Activated CD4-positive, alpha-beta T cell treated with anti-CD3 and anti-CD28 coated beads, Interleukin-2, amount 10 ng/mL, durations not matched to agents 7 days and 5 days (primary cell): Measurements from ENCODE around the gene WDR70. TPM values are rescaled to one million over a fixed set of nuclear protein-coding genes. Genes with fewer than 3 reads are reported as not detected.
"Not testable (repeated sequence)": the region's sequence is repeated elsewhere in the genome, so short reads cannot be mapped to it uniquely, and the experiment has no call there.

Source experiments
- CTCF ChIA-PET: fragments of 350-600 bp; sonication (Branson Sonifier 250); formaldehyde crosslinking; loops from one replicate; lab custom pipeline; 2021; ENCODE audit warnings: antibody characterized with exemption; lab: Charles Lee
- POLR2A ChIA-PET: fragments of 350-600 bp; sonication (Branson Sonifier 250); formaldehyde crosslinking; loops from one replicate; lab custom pipeline; 2021; ENCODE audit warnings: antibody characterized with exemption; lab: Charles Lee
- DNase-seq: peaks from one replicate; pipeline ENCODE4 v3.0.0-alpha.2; 2020
- H3K27ac Mint-ChIP-seq: one replicate; pipeline ENCODE4 v1.8.0; 2021; ENCODE audit warnings: mild to moderate bottlenecking, moderate library complexity, mixed read lengths
- H3K27me3 Mint-ChIP-seq: one replicate; pipeline ENCODE4 v1.8.0; 2021; ENCODE audit warnings: mixed read lengths
- H3K36me3 Mint-ChIP-seq: one replicate; pipeline ENCODE4 v1.8.0; 2021; ENCODE audit warnings: low read depth, mixed read lengths
- H3K4me1 Mint-ChIP-seq: one replicate; pipeline ENCODE4 v1.8.0; 2021; ENCODE audit warnings: mixed read lengths
- H3K4me3 Mint-ChIP-seq: one replicate; pipeline ENCODE4 v1.8.0; 2021; ENCODE audit warnings: mild to moderate bottlenecking, moderate library complexity, mixed read lengths
- H3K9me3 Mint-ChIP-seq: one replicate; pipeline ENCODE4 v1.8.0; 2021; ENCODE audit warnings: mixed read lengths
- total RNA-seq, 2 experiments: library from RNA; stranded (reverse); gene quantifications; one replicate each; pipeline ENCODE4 v1.2.3, GENCODE V29; 2021

WDR70 gene
- total RNA-seq, 2 experiments from 2014 or later: 31.8 to 38.3 TPM

DNA sequence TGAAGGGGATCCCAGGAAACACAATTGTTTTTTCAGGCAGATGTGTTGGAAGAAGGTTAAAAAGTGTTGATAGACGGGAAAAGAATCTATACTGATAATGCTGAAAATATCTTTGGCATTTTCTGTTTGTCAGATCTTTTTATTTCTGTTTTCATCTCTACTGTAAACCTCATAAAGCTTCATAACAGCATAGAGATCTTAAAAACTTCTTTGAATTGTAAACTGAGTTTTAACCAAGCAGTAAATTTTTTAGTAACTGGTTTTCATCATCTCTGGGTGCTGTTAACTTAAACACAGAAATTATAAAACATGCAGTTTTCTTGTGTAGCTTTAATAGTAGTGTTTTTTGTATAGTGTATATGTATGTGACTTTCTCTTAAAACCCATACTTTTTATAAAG lies 227.0 kb downstream of the WDR70 start:
- H3K4me1 Mint-ChIP-seq: no peaks in the 10 kb centered on the region
- peaks cover 7% of the 10 kb centered on the region for H3K36me3 Mint-ChIP-seq
- H3K4me3 Mint-ChIP-seq: no peak overlapping the region
- CTCF ChIA-PET: no interaction called here
- DNase-seq: no peak
- POLR2A ChIA-PET: no interaction called here
- H3K9me3 Mint-ChIP-seq: peaks cover 7% of the 10 kb centered on the region
- H3K27ac Mint-ChIP-seq: no peak overlapping the region
- H3K27me3 Mint-ChIP-seq: no peaks in the 10 kb centered on the region

DNA sequence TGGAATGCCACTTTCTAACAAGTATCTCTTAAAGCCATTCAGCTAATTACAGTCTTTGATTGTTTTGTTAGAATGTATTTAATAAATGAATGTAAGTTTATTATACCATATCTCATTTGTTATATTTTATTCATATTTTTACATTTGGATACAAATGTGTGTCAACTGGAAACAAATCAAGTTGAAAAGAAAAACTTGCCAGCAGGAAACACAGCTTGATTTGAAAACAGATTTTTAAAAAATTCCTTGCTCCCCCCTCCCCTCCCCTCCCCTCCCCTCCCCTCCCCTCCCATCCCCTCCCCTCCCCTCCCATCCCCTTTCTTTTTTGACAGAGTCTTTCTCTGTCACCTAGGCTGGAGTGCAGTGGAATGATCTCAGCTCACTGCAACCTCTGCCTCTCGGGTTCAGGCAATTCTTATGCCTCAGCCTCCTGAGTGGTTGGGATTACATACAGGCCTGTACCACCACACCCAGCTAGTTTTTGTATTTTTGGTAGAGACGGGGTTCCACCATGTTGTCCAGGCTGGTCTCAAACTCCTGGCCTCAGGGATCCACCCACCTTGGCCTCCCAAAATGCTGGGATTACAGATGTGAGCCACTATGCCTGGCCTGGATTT lies 227.6 kb downstream of the WDR70 start:
- CTCF ChIA-PET: no interaction called here

GRCh38 chr5:37615184-37615583 lies 236.1 kb downstream of the WDR70 start:
- no peaks in the 10 kb centered on the region for H3K36me3 Mint-ChIP-seq
- no peak overlapping the region for H3K4me3 Mint-ChIP-seq
- H3K27me3 Mint-ChIP-seq: no peaks in the 10 kb centered on the region
- CTCF ChIA-PET: no interaction called here
- POLR2A ChIA-PET: no interaction called here
- H3K27ac Mint-ChIP-seq: no peak overlapping the region
- DNase-seq: no peak
- H3K9me3 Mint-ChIP-seq: no peaks in the 10 kb centered on the region
- H3K4me1 Mint-ChIP-seq: no peaks in the 10 kb centered on the region

More for the DNA sequence above, 227.6 kb downstream of the WDR70 start:
- H3K4me1 Mint-ChIP-seq: no peaks in the 10 kb centered on the region
- peaks cover 1% of the 10 kb centered on the region for H3K9me3 Mint-ChIP-seq
- POLR2A ChIA-PET: no interaction called here
- peaks cover 1% of the 10 kb centered on the region for H3K36me3 Mint-ChIP-seq
- H3K27me3 Mint-ChIP-seq: no peaks in the 10 kb centered on the region
- H3K27ac Mint-ChIP-seq: no peak overlapping the region
- no peak overlapping the region for H3K4me3 Mint-ChIP-seq
- no peak for DNase-seq

DNA sequence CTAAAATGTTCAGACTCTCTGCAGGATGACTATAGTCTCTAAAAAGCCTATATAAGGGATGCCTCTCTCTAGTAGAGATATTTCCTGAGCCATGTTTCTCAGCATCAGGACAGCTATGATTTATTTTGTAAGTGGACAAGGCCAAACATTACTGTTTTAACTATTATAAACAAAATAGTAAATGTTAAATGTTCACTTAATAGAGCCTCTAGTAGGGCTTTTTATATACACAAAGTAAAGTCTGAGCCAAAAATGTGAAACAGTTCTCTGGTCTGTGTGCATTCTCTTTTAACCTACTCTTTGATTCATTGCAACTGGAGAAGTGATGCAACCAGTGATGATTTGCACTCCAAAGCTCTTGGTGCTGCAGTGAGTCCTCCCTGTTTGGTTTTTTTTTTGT lies 240.2 kb downstream of the WDR70 start:
- POLR2A ChIA-PET: no interaction called here
- CTCF ChIA-PET: interaction anchor here (0.8 kb wide), 1 partner anchor 665 kb away, joined by 3 read pairs; no protein-coding TSS in a partner anchor
- Mint-ChIP-seq H3K4me1 (no peaks in the 10 kb centered on the region), H3K4me3 (no peak overlapping the region), H3K27ac (no peak overlapping the region), H3K36me3 (peaks cover 8% of the 10 kb centered on the region), H3K9me3 (peaks cover 3% of the 10 kb centered on the region), H3K27me3 (no peaks in the 10 kb centered on the region)
- DNase-seq: no peak

GRCh38 chr5:37622354-37622753 lies 243.2 kb downstream of the WDR70 start:
- CTCF ChIA-PET, DNase-seq, H3K9me3 Mint-ChIP-seq, H3K27me3 Mint-ChIP-seq, POLR2A ChIA-PET, H3K4me1 Mint-ChIP-seq, H3K36me3 Mint-ChIP-seq, H3K27ac Mint-ChIP-seq, H3K4me3 Mint-ChIP-seq: not testable (repeated sequence)

DNA sequence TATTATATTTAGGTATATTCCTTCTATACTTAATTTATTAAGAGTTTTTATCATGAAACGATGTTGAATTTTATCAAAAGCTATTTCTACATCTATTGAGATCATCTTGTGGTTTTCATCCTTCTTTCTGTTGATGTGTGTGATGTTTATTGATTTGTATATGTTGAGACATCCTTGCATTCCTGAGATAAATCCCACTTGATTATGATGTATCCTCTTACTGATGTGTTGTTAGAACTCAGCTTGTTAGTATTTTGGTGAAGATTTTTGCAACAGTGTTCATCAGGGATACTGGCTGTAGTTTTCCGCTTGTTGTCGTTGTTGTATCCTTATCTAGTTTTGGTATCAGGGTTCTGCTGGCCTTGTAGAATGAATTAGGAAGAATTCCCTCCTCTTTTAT lies 247.1 kb downstream of the WDR70 start:
- ChIA-PET CTCF (no interaction called here), POLR2A (no interaction called here)
- no peak for DNase-seq
- Mint-ChIP-seq H3K27ac (no peak overlapping the region), H3K4me3 (no peak overlapping the region), H3K4me1 (no peaks in the 10 kb centered on the region), H3K9me3 (peaks cover 20% of the 10 kb centered on the region), H3K36me3 (peaks cover 30% of the 10 kb centered on the region), H3K27me3 (no peaks in the 10 kb centered on the region)

DNA sequence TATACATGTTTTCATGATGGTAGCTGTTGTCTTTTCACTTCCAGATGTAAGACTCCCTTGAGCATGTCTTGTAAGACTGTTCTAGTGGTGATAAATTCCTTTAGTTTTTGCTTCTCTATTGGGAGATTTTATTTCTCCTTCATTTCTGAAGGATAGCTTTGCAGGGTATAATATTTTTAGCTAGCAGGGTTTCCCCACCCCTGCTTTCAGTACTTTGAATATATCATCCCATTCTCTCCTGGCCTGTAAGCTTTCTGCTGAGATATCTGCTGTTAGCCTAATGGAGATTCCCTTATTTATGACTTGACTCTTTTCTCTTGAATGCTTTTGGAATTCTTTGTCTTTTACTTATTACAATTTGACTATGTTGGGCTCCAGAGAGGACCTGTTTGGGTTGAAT lies 249.8 kb downstream of the WDR70 start:
- peaks cover 26% of the 10 kb centered on the region for H3K36me3 Mint-ChIP-seq
- H3K4me1 Mint-ChIP-seq: no peaks in the 10 kb centered on the region
- CTCF ChIA-PET: no interaction called here

DNA sequence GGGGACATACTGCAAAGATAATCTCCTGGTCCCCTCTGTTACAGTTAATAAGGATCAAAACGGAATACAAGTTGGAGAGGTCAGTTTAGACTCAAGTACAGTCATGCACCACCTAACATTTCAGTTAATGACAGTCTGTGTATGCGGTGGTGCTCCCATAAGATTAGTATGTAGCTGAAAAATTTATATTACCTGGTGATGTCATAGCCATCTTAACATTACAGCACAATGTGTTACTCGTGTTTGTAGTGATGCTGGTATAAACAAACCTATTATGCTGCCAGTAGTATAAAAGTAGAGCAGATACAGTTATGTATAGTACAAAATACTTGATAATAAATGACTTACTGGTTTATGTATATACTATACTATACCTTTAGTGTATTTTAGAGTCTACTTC lies 252.8 kb downstream of the WDR70 start:
- Mint-ChIP-seq H3K9me3 (peaks cover 17% of the 10 kb centered on the region), H3K4me1 (no peaks in the 10 kb centered on the region), H3K4me3 (no peak overlapping the region), H3K27me3 (no peaks in the 10 kb centered on the region), H3K36me3 (peaks cover 26% of the 10 kb centered on the region), H3K27ac (no peak overlapping the region)
- ChIA-PET POLR2A (no interaction called here), CTCF (interaction anchor here (0.6 kb wide), 1 partner anchor 1203 kb away, joined by 3 read pairs; no protein-coding TSS in a partner anchor)
- DNase-seq: no peak

More for the DNA sequence above, 249.8 kb downstream of the WDR70 start:
- no peaks in the 10 kb centered on the region for H3K27me3 Mint-ChIP-seq
- POLR2A ChIA-PET: no interaction called here
- no peak overlapping the region for H3K4me3 Mint-ChIP-seq
- no peak for DNase-seq
- peaks cover 17% of the 10 kb centered on the region for H3K9me3 Mint-ChIP-seq
- H3K27ac Mint-ChIP-seq: no peak overlapping the region

DNA sequence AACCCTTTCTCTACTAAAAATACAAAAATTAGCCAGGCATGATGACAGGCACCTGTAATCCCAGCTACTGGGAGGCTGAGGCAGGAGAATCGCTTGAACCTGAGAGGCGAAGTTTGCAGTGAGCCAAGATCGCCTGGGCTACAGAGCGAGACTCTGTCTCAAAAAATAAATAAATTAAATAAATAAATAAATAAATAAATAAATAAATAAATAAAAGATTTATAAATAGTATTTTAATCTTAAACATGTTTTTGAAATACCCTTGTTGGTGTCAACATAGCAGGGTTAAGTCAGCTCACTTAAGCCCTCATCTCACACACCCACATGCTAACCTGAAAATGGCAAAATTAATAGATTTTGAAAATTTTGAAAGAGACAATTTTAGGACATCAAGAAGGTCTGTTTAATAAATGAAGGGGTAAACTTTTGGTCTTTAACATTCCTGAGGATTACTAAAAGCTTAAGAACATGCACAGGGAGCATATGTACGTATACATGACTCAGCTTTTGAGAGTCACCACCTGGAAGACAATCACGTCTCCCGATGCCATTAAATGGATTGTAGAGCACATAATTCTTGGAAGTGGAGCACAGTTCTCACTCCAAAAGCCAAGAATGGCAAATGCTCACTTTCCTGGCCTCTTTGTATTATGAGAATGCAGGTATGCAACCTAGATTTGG lies 258.2 kb downstream of the WDR70 start:
- H3K36me3 Mint-ChIP-seq: no peaks in the 10 kb centered on the region
- no peak overlapping the region for H3K27ac Mint-ChIP-seq
- DNase-seq: no peak
- H3K27me3 Mint-ChIP-seq: no peaks in the 10 kb centered on the region
- POLR2A ChIA-PET: no interaction called here
- H3K4me1 Mint-ChIP-seq: no peaks in the 10 kb centered on the region
- H3K4me3 Mint-ChIP-seq: no peak overlapping the region
- CTCF ChIA-PET: interaction anchor here (0.5 kb wide), 1 partner anchor 454 kb away, joined by 3 read pairs; no protein-coding TSS in a partner anchor
- H3K9me3 Mint-ChIP-seq: no peaks in the 10 kb centered on the region

DNA sequence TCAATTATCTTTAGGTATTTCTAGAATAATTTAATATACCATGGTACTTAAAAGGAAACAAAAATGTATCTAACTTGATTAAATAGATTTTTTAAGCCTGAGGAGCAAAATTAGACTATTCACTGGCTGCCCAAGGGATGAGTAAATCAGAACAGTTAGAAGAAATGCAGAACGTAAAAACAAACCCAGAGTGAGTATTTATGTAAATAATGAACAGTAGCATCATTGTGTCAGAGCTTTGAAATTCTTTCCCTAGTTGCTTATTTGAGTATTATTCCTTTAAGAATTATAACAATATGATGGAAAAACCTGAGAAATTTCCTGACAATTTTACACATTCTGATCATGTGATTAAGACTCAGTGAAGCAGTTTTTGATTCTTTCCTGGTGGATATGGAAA lies 259.8 kb downstream of the WDR70 start:
- no peaks in the 10 kb centered on the region for H3K4me1 Mint-ChIP-seq
- H3K27me3 Mint-ChIP-seq: no peaks in the 10 kb centered on the region
- ChIA-PET CTCF (no interaction called here), POLR2A (no interaction called here)
- H3K36me3 Mint-ChIP-seq: no peaks in the 10 kb centered on the region
- DNase-seq: no peak
- H3K4me3 Mint-ChIP-seq: no peak overlapping the region
- no peak overlapping the region for H3K27ac Mint-ChIP-seq
- no peaks in the 10 kb centered on the region for H3K9me3 Mint-ChIP-seq

- Mint-ChIP-seq H3K36me3 (peaks cover 3% of the 10 kb centered on the region), H3K27me3 (no peaks in the 10 kb centered on the region), H3K9me3 (peaks cover 3% of the 10 kb centered on the region), H3K4me3 (no peak overlapping the region), H3K27ac (no peak overlapping the region), H3K4me1 (no peaks in the 10 kb centered on the region)
- DNase-seq: no peak
- ChIA-PET POLR2A (interaction anchor here (0.6 kb wide), 1 partner anchor 87 kb away, joined by 3 read pairs; no protein-coding TSS in a partner anchor), CTCF (no interaction called here)
Observed at GRCh38 chr5:37640088-37640487, 261.0 kb downstream of the WDR70 start.

GRCh38 chr5:37641933-37642332 lies 262.8 kb downstream of the WDR70 start:
- CTCF ChIA-PET: no interaction called here
- no peak for DNase-seq
- POLR2A ChIA-PET: no interaction called here
- Mint-ChIP-seq H3K4me1 (no peaks in the 10 kb centered on the region), H3K27ac (no peak overlapping the region), H3K27me3 (no peaks in the 10 kb centered on the region), H3K36me3 (peaks cover 7% of the 10 kb centered on the region), H3K4me3 (no peak overlapping the region), H3K9me3 (peaks cover 7% of the 10 kb centered on the region)

- Mint-ChIP-seq H3K4me3 (no peak overlapping the region), H3K27ac (no peak overlapping the region), H3K4me1 (no peaks in the 10 kb centered on the region), H3K27me3 (no peaks in the 10 kb centered on the region), H3K9me3 (peaks cover 23% of the 10 kb centered on the region), H3K36me3 (peaks cover 7% of the 10 kb centered on the region)
- POLR2A ChIA-PET: no interaction called here
- CTCF ChIA-PET: no interaction called here
- no peak for DNase-seq
Observed at GRCh38 chr5:37645707-37646106, 266.6 kb downstream of the WDR70 start.
